ENCODE data around the gene NRXN3. TPM values are rescaled to one million over a fixed set of nuclear protein-coding genes. Genes with fewer than 3 reads are reported as not detected.

The NRXN3 gene
- total and polyA plus RNA-seq, 2 donors (not counting 1 experiment from before 2014, with no cell fraction given): not detected

DNA sequence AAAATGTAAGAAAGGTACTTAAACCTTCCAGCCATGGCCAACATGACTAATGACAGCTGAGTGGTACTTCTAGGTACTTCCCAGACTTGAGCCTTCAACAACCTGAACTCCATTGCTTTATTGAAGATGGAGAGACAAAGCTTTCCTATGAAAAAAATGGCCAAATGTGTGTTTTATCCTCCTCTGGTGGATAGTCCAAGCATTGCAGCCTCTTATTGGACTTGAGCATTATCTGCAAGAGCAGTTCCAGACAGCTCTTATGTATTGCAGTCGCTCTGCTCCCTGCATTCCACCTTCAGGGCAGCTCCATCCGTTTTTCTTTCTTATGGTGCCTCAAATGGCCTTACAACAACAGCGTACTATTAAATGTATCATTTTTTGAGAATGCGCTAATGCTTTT lies 588.2 kb downstream of the NRXN3 start:
- ATAC-seq (ENCODE audit: low read depth): no peak
- H4K20me1 ChIP-seq (ENCODE audit: control insufficient read depth, insufficient read depth, low read length, poor library complexity, severe bottlenecking): no peaks in the 10 kb centered on the region
- H3K27ac ChIP-seq (ENCODE audit: low read length in 2 of 2): no peak overlapping the region
- WGBS (ENCODE audit: insufficient coverage): 25% methylated on average over 1 of the region's 4 CpGs
- no peaks in the 10 kb centered on the region for H3K27me3 Mint-ChIP-seq
- H3K9me3 Mint-ChIP-seq (ENCODE audit: insufficient read depth): no peaks in the 10 kb centered on the region
- ChIA-PET POLR2A (no interaction called here), CTCF (no interaction called here)
- no peak overlapping the region for H2AFZ ChIP-seq (ENCODE audit: insufficient read depth, low read depth, low read length, poor library complexity, severe bottlenecking)
- H3K4me1 ChIP-seq (ENCODE audit: control insufficient read depth in 2 of 2, insufficient read depth in 2 of 2, low read length in 2 of 2): no peaks in the 10 kb centered on the region
- H3K4me3 Mint-ChIP-seq: no peak overlapping the region
- no peak for DNase-seq
- H3K27me3 ChIP-seq (replicated peaks in 1 of 4; ENCODE audit: control extremely low read depth in 1 of 4, control insufficient read depth in 3 of 4, insufficient read depth in 4 of 4, low read length in 3 of 4): no peaks in the 10 kb centered on the region
- no peak for TF ChIP-seq EZH2 (IDR thresholded peaks at IDR 0.05; ENCODE audit: borderline replicate concordance, insufficient read depth, low read depth, low read length, poor library complexity, severe bottlenecking)
- TF ChIP-seq, protein P1, sequence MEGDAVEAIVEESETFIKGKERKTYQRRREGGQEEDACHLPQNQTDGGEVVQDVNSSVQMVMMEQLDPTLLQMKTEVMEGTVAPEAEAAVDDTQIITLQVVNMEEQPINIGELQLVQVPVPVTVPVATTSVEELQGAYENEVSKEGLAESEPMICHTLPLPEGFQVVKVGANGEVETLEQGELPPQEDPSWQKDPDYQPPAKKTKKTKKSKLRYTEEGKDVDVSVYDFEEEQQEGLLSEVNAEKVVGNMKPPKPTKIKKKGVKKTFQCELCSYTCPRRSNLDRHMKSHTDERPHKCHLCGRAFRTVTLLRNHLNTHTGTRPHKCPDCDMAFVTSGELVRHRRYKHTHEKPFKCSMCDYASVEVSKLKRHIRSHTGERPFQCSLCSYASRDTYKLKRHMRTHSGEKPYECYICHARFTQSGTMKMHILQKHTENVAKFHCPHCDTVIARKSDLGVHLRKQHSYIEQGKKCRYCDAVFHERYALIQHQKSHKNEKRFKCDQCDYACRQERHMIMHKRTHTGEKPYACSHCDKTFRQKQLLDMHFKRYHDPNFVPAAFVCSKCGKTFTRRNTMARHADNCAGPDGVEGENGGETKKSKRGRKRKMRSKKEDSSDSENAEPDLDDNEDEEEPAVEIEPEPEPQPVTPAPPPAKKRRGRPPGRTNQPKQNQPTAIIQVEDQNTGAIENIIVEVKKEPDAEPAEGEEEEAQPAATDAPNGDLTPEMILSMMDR (IDR thresholded peaks at IDR 0.05): no peak
- no peaks in the 10 kb centered on the region for H3K4me1 Mint-ChIP-seq
- intact Hi-C loops (cut with micrococcal nuclease): no loop called here
- no peak overlapping the region for H3K4me3 ChIP-seq (ENCODE audit: control extremely low read depth in 1 of 5, extremely low read depth in 1 of 5, insufficient read depth in 1 of 5, low read depth in 2 of 5, low read length in 4 of 5)
- H3K9ac ChIP-seq (ENCODE audit: low read length): no peak overlapping the region
- H3K79me2 ChIP-seq (ENCODE audit: control insufficient read depth, insufficient read depth, low read length): no peaks in the 10 kb centered on the region
- no peaks in the 10 kb centered on the region for H3K9me3 ChIP-seq (ENCODE audit: control extremely low read depth in 1 of 3, control insufficient read depth in 2 of 3, insufficient read depth in 1 of 3, low read length in 2 of 3)
- no peaks in the 10 kb centered on the region for H3K36me3 ChIP-seq (replicated peaks in 1 of 2; ENCODE audit: control extremely low read depth in 1 of 2, control insufficient read depth in 1 of 2, extremely low read depth in 1 of 2, insufficient read depth in 2 of 2, low read length in 1 of 2)
- no peak overlapping the region for H3K4me2 ChIP-seq (replicated peaks; ENCODE audit: low read depth, low read length, poor library complexity, severe bottlenecking)
- H3K27ac Mint-ChIP-seq: no peak overlapping the region

DNA sequence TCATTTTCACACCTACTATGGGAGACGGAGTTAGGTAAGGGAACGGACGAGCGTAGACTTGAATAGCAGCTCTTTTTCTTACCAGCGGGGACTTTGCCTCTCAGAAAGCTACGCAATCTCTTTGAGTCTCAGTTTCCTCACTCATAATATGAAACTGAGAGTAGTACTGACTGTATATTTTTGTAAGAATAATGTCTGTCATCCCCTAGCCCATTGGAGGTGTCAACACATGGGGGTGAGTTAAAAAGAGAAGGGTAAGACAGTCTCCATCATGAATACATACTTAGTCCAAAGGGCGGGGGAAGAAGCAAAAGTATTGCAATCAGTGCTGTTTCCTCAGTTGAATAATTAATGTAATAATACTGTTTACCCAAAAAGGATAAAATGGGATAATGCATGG lies 592.2 kb downstream of the NRXN3 start:
- no peak for ATAC-seq (ENCODE audit: low read depth)
- Mint-ChIP-seq H3K27me3 (no peaks in the 10 kb centered on the region), H3K27ac (no peak overlapping the region), H3K4me3 (no peak overlapping the region), H3K9me3 (ENCODE audit: insufficient read depth) (no peaks in the 10 kb centered on the region), H3K4me1 (no peaks in the 10 kb centered on the region)
- no CpG with 5 or more reads among the region's 7 CpGs for WGBS (ENCODE audit: insufficient coverage)
- no peak for DNase-seq
- intact Hi-C loops (cut with micrococcal nuclease): no loop called here
- POLR2A ChIA-PET: no interaction called here
- H3K27me3 ChIP-seq (replicated peaks in 1 of 4; ENCODE audit: control extremely low read depth in 1 of 4, control insufficient read depth in 3 of 4, insufficient read depth in 4 of 4, low read length in 3 of 4): no peaks in the 10 kb centered on the region
- H3K79me2 ChIP-seq (ENCODE audit: control insufficient read depth, insufficient read depth, low read length): no peaks in the 10 kb centered on the region
- H3K36me3 ChIP-seq (replicated peaks in 1 of 2; ENCODE audit: control extremely low read depth in 1 of 2, control insufficient read depth in 1 of 2, extremely low read depth in 1 of 2, insufficient read depth in 2 of 2, low read length in 1 of 2): no peaks in the 10 kb centered on the region
- TF ChIP-seq EZH2 (IDR thresholded peaks at IDR 0.05; ENCODE audit: borderline replicate concordance, insufficient read depth, low read depth, low read length, poor library complexity, severe bottlenecking): no peak
- TF ChIP-seq, protein P1 (IDR thresholded peaks at IDR 0.05): no peak
- no peak overlapping the region for H3K4me3 ChIP-seq (ENCODE audit: control extremely low read depth in 1 of 5, extremely low read depth in 1 of 5, insufficient read depth in 1 of 5, low read depth in 2 of 5, low read length in 4 of 5)
- H3K4me1 ChIP-seq (ENCODE audit: control insufficient read depth in 2 of 2, insufficient read depth in 2 of 2, low read length in 2 of 2): no peaks in the 10 kb centered on the region
- H3K4me2 ChIP-seq (replicated peaks; ENCODE audit: low read depth, low read length, poor library complexity, severe bottlenecking): no peak overlapping the region
- no peaks in the 10 kb centered on the region for H3K9me3 ChIP-seq (ENCODE audit: control extremely low read depth in 1 of 3, control insufficient read depth in 2 of 3, insufficient read depth in 1 of 3, low read length in 2 of 3)
- H3K27ac ChIP-seq (ENCODE audit: low read length in 2 of 2): no peak overlapping the region
- no peak overlapping the region for H2AFZ ChIP-seq (ENCODE audit: insufficient read depth, low read depth, low read length, poor library complexity, severe bottlenecking)
- CTCF ChIA-PET: no interaction called here
- no peak overlapping the region for H3K9ac ChIP-seq (ENCODE audit: low read length)
- H4K20me1 ChIP-seq (ENCODE audit: control insufficient read depth, insufficient read depth, low read length, poor library complexity, severe bottlenecking): no peaks in the 10 kb centered on the region
